Measurements from ENCODE around the gene ANAPC1. TPM values are rescaled to one million over a fixed set of nuclear protein-coding genes. Genes with fewer than 3 reads are reported as not detected.

The ANAPC1 gene
- total and polyA plus RNA-seq, 9 of the 15 experiments (the other 6 are each of a cell fraction or from before 2014, with no cell fraction given), result 14.0 to 126 (median 78.2) TPM

DNA sequence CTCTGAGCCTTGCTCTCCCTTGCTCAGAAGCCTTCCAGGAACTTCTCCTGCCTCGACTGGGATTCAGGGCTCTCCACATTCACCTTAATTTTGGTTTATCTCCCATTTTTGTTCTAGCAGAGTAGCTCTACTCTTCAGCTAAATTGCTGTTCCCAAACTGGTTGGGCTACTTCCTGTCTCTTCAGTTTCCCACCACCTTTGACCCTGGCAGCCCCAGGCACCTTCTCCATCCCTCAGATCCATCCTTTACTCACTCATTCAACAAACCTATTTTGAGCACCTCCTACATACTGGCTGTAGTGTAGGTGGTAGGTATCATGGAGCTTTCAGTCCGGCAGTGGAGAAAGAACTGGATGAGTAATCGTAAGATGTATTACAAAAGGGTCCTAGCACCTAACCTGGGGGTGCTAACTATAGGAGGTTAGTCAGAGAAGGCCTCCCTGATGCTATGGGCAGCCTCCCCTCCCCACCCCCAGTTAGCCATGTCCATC lies 40.7 kb upstream of the ANAPC1 start:
- POLR2A ChIA-PET, result interaction anchor here (0.9 to 1.3 kb wide), 2 partner anchors 16 to 22 kb away, joined by 3 to 5 read pairs; no protein-coding TSS in a partner anchor
- intact Hi-C loops (cut with micrococcal nuclease) (no loop called here), in situ Hi-C loops (cut with MboI) (no loop called here)
- no peaks in the 10 kb centered on the region for H3K9me1 ChIP-seq (ENCODE audit: control insufficient read depth, insufficient read depth, low read length)
- no peaks in the 10 kb centered on the region for H4K20me1 ChIP-seq (replicated peaks; ENCODE audit: control insufficient read depth, insufficient read depth, low read length)
- H3K4me1 ChIP-seq (replicated peaks in 1 of 2; ENCODE audit: control insufficient read depth in 2 of 2, insufficient read depth in 2 of 2, low read length in 2 of 2), result peaks cover 6 to 8% of the 10 kb centered on the region in 2 experiments; a peak in 3 of 5 replicates
- H3K79me2 ChIP-seq (ENCODE audit: control insufficient read depth, insufficient read depth, low read length), result no peaks in the 10 kb centered on the region
- no peak overlapping the region for H3K4me3 ChIP-seq
- CTCF ChIA-PET (ENCODE audit: low intra/inter-chr PET ratio), result no interaction called here
- no peaks in the 10 kb centered on the region for H3K9me3 ChIP-seq (replicated peaks; ENCODE audit: control insufficient read depth, insufficient read depth, low read depth, low read length)
- H3K9ac ChIP-seq (ENCODE audit: insufficient read depth in 1 of 2, low read depth in 2 of 2, low read length in 2 of 2), result no peak overlapping the region
- H3K27ac ChIP-seq (ENCODE audit: extremely low read depth, low read depth, low read length), result no peak overlapping the region
- TF ChIP-seq LEF1 (IDR thresholded peaks at IDR 0.05) (no peak), PRMT5 (CRISPR knock-in tag; IDR thresholded peaks at IDR 0.05) (no peak)
- no peak overlapping the region for H3K4me2 ChIP-seq (ENCODE audit: insufficient read depth, low read length)
- no peaks in the 10 kb centered on the region for H3K36me3 ChIP-seq (ENCODE audit: control insufficient read depth, insufficient read depth, low read length)
- no peak for ATAC-seq
- DNase-seq (ENCODE audit: extremely low read depth in 1 of 4, low spot score in 3 of 4), result no peak
- H2AFZ ChIP-seq (ENCODE audit: low read depth, low read length), result no peak overlapping the region
- BruUV-seq (replicated peaks), result no TSS peak
- no peaks in the 10 kb centered on the region; a peak in 3 of 5 replicates for H3K27me3 ChIP-seq (ENCODE audit: control insufficient read depth in 2 of 2, insufficient read depth in 2 of 2, low read length in 2 of 2)
- WGBS (ENCODE audit: insufficient coverage, low coverage, missing lambda C conversion rate), result 19% methylated on average over 3 of the region's 3 CpGs
- FAIRE-seq, result no peak

DNA sequence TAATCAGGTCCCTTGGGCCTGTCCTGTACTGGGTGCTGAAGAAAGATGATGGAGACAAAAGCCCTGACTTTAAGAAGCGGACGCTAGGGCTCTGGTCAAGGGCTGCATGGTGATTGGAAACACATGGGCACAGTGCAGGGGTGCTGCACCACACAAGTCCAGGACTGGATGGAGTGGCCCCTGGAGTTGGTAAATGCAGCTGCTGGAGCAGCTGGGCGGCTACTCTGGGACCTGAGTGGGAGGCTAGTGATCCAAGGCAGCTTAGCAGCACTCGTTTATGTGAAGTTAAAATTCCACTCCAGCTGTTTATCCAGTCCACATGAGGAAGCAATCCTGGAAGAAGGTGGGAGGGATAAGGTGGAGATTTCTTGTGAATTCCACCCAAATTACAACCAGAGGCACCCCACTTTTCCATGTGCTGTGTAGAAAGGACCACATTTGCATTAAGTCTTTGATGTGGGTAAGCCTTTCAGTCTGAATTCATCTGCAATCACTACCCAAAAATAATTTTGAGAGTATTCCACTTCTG lies 39.3 kb upstream of the ANAPC1 start:
- Histone ChIP-seq H3K79me2 (ENCODE audit: control insufficient read depth, insufficient read depth, low read length) (no peaks in the 10 kb centered on the region), H3K36me3 (ENCODE audit: control insufficient read depth, insufficient read depth, low read length) (no peaks in the 10 kb centered on the region), H3K9me1 (ENCODE audit: control insufficient read depth, insufficient read depth, low read length) (no peaks in the 10 kb centered on the region), H3K4me2 (ENCODE audit: insufficient read depth, low read length) (no peak overlapping the region), H3K27me3 (ENCODE audit: control insufficient read depth in 2 of 2, insufficient read depth in 2 of 2, low read length in 2 of 2) (no peaks in the 10 kb centered on the region; a peak in 3 of 5 replicates), H3K4me3 (no peak overlapping the region), H3K27ac (ENCODE audit: extremely low read depth, low read depth, low read length) (no peak overlapping the region), H4K20me1 (replicated peaks; ENCODE audit: control insufficient read depth, insufficient read depth, low read length) (no peaks in the 10 kb centered on the region), H3K4me1 (replicated peaks in 1 of 2; ENCODE audit: control insufficient read depth in 2 of 2, insufficient read depth in 2 of 2, low read length in 2 of 2) (peaks cover 12 to 16% of the 10 kb centered on the region in 2 experiments; a peak in 4 of 5 replicates), H2AFZ (ENCODE audit: low read depth, low read length) (no peak overlapping the region), H3K9ac (ENCODE audit: insufficient read depth in 1 of 2, low read depth in 2 of 2, low read length in 2 of 2) (no peak overlapping the region; a peak in 1 of 4 replicates), H3K9me3 (replicated peaks; ENCODE audit: control insufficient read depth, insufficient read depth, low read depth, low read length) (no peaks in the 10 kb centered on the region)
- no TSS peak for BruUV-seq (replicated peaks)
- in situ Hi-C loops (cut with MboI) (no loop called here), intact Hi-C loops (cut with micrococcal nuclease) (no loop called here)
- no peak for ATAC-seq
- 3% methylated on average over 4 of the region's 4 CpGs for WGBS (ENCODE audit: insufficient coverage, low coverage, missing lambda C conversion rate)
- DNase-seq (ENCODE audit: extremely low read depth in 1 of 4, low spot score in 3 of 4), result no peak
- CTCF ChIA-PET (ENCODE audit: low intra/inter-chr PET ratio), result no interaction called here
- FAIRE-seq, result no peak
- POLR2A ChIA-PET, result interaction anchor here (0.8 kb wide), 1 partner anchor 132 kb away, joined by 3 read pairs; the partner anchor contains the start of gene TMEM87B
- TF ChIP-seq TAF9B (IDR thresholded peaks at IDR 0.05; ENCODE audit: partially characterized antibody), result no peak
- no peak for TF ChIP-seq ZNF431 (CRISPR knock-in tag; IDR thresholded peaks at IDR 0.05)
- no peak for TF ChIP-seq ZNF778 (CRISPR knock-in tag; IDR thresholded peaks at IDR 0.05)
- TF ChIP-seq, protein P1, sequence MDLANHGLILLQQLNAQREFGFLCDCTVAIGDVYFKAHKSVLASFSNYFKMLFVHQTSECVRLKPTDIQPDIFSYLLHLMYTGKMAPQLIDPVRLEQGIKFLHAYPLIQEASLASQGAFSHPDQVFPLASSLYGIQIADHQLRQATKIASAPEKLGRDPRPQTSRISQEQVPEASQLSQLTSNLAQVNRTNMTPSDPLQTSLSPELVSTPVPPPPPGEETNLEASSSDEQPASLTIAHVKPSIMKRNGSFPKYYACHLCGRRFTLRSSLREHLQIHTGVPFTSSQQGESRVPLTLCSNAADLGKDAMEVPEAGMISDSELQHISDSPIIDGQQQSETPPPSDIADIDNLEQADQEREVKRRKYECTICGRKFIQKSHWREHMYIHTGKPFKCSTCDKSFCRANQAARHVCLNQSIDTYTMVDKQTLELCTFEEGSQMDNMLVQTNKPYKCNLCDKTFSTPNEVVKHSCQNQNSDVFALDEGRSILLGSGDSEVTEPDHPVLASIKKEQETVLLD (IDR thresholded peaks at IDR 0.05), result no peak
- TF ChIP-seq KDM5B (IDR thresholded peaks at IDR 0.05; ENCODE audit: insufficient replicate concordance, low read depth, low read length), result no peak
- TF ChIP-seq CHCHD3 (CRISPR knock-in tag; IDR thresholded peaks at IDR 0.05), result no peak
- TF ChIP-seq, protein P2, sequence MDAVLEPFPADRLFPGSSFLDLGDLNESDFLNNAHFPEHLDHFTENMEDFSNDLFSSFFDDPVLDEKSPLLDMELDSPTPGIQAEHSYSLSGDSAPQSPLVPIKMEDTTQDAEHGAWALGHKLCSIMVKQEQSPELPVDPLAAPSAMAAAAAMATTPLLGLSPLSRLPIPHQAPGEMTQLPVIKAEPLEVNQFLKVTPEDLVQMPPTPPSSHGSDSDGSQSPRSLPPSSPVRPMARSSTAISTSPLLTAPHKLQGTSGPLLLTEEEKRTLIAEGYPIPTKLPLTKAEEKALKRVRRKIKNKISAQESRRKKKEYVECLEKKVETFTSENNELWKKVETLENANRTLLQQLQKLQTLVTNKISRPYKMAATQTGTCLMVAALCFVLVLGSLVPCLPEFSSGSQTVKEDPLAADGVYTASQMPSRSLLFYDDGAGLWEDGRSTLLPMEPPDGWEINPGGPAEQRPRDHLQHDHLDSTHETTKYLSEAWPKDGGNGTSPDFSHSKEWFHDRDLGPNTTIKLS (IDR thresholded peaks at IDR 0.05; ENCODE audit: borderline replicate concordance, low read depth), result no peak
- no peak for TF ChIP-seq ZFX (CRISPR knock-in tag; IDR thresholded peaks at IDR 0.05)
- TF ChIP-seq PRPF4 (IDR thresholded peaks at IDR 0.05; ENCODE audit: insufficient read depth, low read depth, low read length, poor library complexity, severe bottlenecking), result no peak

Data from K562 (cell line).